HG03064 (cell line): ENCODE results near the gene TOX3.

Experiments used
- ATAC-seq: cut with Tn5 transposase; IDR thresholded peaks from one replicate; pipeline ENCODE4 v1.9.1; 2021; ENCODE audit warnings: low read depth; ENCODE audit not compliant: unreplicated experiment

TOX3 gene

DNA sequence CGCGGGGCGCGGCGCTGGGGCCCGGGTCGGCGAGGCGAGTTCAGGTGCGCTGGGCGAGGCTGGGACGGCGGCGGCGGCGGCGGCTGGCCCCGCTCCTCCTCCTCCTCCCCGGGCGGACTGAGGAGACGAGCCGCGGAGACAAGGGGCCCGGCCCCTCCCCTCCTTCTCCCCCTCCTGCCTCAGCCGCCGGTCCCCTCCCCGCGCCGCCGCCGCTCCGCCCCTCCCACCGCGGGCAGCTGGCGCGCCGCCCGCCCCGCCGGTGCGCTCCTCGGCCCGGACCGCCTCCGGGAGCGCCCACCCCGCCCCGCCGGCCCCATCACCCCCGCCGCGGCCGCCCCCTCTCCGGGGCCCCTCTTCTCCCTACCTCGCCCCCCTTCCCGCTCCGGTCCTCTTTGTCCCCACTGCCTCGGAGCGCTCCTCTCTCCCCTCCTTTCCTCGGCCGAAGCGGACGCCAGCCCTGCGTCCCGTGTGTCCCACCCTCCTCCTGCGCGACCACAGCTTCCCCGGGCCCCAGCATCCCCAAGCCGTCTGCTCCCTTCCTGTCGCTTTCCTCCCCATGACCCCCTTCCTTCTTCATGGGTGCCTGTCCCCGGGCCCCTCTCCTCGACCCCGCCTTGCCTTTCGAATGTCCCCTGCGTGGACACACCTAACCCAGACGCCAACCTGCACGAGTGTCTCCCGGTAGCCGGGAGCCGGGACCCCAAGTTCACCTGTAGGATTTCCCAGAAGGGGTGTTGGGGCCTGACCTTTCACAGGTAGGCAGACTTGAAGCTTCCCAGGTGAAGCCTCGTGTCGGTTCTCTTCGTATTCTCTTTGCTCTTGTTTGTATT is at the start of gene TOX3:
Gene TOX3, minus strand, starts transcription at position 140 of the 830 bp plus-strand sequence. CDS start 420 bp downstream, outside the sequence.
- no peak for ATAC-seq

DNA sequence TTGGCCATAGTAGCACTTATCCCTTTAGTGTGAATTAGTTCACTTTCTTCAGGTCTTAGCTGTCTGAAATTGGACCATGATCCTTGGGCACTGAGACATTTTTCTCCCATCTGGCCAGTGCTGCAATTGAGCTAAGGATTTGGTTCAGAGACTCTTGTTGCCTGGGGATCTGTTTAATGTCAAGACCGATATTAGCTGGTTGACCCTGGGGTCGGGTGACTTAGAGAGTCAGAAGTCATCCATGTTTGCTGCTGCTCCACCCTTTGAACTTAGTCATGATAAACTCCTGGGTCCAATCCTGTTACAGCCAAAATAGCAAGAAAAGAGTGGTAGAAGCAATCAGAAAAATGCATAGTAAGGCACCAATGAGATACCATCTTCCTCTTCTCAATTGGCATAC is 45.8 kb upstream of the TOX3 start:
- no peak for ATAC-seq

DNA sequence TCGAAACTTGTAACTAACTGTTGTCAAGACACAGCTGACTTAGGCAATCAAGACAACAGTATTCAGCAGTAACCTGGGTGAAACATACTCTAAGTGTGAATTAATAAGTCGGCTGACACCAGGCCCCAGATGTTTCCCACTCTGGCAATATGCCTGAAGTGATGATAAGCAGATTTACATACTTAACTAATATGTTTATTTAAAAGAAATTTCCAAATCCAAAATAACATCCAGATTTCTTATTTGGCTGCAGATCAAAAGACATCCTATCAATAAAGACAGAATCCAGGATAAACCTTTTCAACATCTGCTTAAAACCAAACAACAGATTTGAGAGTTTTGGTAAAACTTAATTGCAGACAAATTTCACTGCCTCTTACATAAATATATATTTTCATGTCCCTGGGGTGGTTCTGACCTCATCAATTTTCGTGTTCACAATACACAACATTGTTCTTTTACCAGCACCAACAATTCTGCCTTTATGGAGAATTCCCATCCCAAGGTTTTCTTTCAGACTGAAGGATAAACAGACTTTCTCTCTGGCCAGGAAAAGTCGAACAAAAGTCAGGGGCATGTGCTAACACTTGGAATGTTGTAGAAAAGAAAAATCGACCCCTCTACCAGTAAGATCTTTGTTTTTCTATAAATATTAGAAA is 45.1 kb upstream of the TOX3 start:
- no peak for ATAC-seq

DNA sequence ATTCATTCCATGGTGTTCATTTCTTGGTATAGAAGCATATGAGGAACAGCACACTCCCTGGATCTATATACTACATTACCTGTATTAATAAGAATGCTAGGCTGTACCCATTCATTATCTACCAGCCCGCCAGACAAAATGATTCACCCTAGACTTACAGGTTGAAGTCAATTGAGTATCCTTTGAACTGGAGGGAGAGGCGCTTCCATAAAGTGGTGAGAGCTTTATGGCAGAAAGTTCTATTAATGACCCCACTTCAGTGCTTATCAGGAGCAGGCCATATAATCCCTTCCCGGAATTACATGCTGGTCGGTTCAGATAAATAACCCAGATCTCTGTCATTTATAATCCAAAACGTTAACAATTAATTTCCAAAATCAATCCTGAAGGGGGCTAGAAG is 44.5 kb upstream of the TOX3 start:
- ATAC-seq: no peak

DNA sequence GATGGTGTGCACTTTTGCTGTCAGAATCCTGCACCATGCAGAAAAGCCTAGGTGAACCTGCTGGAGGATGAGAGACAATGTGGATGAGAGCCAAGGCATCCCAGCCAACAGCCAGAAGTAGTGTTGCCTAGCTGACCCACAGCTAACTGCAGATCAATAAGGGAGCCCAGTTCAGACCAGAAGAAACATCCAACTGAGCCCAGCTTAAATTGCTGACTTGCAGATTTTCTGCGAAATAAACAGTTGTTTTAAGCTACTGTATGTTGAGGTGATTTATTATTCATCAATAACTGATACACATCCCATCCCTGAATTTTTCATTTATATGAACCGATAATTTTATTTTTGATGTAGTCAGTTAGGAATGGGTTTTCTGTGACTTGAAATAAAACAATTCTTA is 39.2 kb upstream of the TOX3 start:
- ATAC-seq: no peak

DNA sequence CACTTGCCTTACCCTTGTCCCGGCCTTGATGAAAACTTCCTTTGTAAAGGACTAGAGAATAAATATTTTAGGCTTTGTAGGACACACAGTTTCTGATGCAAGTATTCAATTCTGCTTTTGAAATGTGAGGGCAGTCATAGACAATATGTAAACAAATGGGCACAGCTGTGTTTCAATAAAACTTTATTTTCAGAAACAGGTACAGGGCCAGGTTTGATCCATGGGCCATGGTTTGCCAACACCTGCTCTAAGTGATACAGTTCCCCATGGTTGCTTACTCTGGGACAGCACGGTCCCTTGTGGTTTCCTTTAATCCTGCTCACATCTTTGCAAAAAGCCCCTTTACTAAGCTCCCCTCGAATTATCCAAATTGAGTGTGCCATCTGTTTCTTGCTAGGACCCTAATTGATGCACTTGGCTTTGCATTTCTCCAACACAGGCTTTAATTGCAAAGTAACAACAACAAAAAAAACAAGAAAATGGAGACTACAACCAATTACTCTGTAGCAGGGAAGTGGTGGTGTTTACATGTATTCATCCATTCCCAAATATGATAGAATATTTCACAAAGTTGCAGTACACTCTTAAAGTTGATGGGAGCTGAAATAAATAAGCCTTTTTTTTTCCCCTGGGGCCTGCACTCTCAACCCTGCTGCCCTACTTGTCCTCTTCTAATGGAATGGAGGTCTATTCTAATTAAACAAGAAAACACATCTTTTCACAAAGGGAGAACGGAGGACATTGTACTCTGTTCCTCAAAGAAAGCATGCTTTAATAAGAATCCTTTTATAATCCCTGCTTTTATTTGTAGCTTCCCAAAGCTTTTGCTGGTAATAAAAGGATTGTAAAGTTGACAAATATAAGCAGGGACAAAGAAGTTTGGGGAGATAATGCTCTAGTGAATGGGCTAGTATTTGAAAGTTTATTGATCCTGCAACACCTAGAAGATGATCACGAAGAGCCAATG is 37.7 kb upstream of the TOX3 start:
- no peak for ATAC-seq

DNA sequence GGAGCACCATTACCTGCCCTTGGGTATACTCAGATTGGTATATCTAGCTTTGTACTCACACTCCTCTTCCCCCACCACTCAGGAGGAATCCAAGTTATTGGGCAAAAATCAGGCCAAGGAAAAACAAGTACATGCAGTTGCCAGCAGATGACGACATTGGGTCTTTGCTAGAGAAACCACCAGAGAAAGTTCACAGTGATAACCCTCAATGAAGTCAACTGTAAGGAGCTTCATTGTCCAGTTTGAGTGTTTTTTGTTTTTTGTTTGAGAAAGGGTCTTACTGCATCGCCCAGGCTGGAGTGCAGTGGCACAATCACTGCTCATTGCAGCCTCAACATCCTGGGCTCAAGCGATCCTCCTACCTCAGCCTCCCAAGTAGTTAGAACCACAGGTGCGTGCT is 34.6 kb upstream of the TOX3 start:
- no peak for ATAC-seq

DNA sequence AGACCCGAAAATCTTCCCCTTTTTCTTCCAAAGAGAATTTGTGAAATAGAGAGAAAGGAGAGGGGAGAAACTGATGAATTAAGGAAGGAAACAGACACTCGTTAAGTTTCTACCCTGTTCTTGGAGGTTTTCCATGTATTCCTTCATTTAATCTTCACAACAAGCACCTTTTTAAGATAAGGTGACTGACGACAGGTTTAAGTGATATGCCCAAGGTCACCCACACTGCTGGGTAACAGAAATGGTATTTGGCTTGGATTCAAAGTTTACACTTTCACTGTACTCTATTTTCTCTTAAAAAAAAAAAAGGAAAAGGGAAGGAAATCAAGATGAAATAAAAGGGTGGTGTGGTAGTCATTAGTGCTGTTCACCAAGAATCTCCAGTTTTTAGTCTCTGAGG is 33.5 kb upstream of the TOX3 start:
- ATAC-seq: no peak

DNA sequence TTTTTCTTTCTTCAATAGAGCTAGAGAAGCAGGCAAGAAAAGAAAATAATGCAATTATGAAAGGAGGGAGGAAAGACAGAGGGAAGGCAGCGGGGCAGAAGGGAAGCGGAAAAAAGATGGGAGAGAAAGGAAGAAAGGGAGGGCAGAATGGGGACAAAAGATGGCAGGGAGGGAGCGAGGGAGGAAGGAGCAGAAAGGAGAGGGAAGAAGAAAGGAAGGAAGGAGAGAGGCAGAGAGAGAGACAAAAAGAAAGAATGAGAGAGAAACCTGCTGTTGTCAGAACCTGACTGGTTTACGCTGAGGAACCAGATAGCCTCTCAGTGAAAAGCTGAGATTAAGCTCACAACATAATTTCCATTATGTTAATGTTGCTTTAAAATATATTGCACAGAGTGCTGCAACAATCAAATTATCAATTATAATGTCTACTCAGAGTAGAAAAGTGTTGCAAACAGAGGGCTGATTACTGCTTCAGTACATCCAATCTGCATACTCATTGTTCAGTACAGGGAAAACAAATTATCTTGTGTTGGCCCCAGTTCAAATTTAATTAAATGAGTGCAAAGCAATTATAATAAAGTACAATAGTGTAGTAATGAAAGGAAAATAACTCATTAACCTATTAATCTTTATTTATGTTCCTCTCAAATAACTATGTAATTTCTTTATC is 32.0 kb upstream of the TOX3 start:
- no peak for ATAC-seq

DNA sequence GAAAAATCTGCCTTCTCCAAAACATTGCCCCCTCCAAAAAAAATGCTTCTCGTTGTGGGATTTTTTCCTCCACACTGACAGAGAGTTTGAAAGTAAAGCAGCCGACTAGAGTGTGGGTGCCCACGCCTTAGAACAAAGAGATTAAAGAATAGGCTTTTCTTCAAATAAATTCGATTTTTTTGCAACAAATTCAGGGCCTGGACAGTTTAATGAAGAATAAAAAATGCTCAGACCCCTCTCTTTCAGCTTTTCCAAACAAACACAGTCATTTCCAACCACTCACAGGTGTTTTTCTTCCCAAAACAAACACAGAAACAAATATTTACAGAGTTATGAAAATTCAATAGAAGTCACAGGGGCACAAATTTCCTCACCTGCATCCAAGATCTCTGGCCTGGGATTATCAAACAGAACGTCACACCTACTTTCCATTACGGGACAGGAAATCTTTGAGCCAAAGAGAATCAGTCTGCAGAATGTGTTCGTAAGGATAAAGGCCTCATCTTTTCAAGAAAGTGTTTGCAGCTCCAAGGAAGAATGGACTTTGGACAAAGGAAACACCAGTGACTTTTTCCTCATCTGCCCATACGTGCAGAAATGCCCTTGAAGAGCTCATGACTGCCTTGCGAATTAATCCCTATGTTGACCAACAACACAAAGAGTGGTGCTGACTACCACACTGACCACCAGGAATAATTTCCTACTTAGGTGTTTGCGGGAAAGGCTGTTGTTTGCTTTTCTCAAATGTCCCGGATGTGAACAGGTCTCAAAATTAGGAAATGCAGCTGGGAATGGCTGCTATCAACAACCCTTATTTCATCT is 31.3 kb upstream of the TOX3 start:
- ATAC-seq: no peak

DNA sequence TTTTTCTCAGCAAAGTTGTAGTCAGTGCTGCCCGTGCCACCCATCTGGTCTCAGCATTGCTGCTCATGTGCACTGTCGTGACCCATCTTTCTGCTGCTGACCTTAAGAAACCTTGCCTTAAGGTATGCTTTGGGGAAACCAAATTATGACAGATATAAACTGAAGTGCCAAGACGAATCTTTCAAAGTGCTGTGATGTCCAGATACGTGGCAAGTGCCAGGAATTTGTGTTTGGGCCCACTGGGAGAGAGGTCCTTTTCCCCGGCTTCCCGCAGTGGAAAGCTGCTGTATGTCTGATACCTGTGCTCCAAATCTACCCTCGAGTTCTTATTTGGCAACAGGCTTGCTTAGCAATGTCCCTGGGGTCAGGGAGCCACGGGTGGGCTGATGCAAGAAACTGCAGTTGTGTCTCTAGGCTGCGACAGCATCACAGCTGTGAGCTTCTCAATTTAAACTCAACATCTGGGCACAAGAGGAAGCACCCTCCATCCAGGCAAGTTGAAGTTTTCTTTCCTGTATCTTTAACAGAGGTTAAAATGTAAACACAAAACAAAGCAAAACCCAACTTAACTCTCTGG is 30.3 kb upstream of the TOX3 start:
- ATAC-seq: no peak

DNA sequence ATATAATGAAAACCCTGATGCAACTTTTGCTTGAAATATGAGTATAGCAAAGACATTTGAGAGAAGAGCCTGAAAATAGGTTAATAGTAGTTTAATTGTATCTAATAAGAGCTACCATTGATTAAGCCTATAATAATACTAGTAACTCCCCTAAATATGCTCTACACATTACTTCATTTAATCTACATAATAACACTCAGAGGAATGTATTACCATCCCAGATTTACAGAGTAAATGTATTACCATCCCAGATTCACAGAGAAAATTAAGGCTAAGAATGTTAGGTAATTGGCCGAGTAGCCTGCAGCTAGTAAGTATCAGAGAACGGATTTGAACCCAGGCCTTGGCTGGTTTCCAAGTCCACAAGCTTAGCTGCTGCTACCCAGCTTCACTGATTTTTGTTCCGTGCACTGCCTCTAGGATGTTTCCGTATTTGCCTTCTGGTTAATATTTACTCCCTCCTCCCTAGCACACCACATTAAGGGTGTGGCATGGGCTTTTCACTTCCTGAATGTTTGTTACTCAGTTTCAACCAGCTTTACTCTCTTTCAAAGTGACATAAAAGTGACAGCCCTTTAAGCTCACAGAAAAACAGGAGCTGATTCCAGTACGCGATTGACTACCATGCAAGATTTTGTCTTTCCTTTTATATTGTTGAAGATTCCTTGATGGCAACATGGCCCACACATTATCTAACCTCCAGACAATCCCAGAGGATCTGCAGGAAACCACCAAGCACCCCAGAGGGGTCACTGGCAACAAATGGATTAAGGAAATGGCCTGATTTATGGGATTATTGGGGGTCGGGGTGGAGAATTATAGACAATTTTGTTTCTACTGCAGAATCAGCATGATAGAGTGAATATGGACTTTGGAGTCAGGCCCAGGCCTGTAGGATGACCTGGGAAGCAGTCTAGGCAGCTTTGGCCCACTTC is 26.7 kb upstream of the TOX3 start:
- no peak for ATAC-seq

DNA sequence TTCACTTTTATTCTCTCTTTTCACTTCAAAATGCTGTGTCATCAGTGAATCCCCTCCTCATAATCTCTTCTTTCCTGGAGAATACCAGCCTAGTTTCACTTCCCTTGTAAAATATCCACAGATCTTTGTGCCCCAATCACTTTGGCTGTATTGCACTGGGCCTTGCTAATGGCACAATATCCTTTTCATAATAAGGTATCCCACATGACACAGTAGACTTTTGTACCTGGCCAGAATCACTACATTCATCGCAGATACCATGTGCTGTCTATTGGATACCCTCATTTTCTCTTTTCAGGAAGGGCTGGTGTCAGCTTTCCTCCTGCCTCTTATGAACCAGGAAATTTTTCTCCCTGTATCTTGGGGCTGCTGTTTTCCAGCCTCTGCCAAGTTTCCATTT is 25.7 kb upstream of the TOX3 start:
- ATAC-seq: no peak

DNA sequence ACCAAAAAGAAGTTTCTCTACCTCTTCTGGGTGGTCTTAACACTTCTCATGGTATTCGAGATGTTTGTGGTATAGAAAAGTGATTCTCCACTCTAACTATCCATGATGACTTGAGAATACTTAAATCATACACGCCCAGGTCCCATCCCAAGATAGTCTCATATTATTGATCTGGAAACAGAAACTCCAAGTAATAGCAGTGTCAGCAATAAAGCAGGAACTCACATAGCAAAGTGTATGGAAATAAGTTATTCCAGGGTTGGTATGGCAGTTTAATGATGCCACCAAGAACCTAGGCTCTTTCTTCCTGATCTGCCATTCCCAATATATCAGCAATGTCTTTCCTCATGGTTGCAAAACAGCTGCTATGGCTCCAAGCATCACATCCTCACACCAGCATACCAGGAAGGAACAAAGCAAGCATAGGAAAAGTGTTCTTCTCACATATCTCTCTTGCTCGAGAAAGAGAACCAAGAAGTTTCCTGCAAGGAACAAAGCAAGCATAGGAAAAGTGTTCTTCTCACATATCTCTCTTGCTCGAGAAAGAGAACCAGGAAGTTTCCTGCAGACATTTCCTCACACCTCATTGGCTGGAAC is 23.6 kb upstream of the TOX3 start:
- ATAC-seq: no peak

DNA sequence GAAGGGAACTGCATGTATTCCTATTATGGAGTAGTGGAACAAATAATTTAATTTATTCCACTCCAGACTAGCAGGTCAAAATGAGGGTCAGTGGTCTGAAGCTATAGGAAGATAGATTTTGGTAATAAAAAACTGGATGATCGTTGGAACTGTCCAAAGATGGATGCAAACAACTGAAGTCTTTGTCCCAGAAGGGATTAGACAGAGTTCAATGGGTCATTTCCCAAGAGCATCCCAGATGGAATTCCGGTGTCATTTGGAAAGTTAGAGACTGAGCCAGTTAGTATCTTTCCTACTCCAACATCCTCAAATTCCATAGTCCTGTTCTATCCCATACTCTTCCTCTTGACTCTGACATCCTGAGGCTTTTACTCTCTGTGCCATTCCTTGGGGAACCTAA is 22.8 kb upstream of the TOX3 start:
- ATAC-seq: no peak

DNA sequence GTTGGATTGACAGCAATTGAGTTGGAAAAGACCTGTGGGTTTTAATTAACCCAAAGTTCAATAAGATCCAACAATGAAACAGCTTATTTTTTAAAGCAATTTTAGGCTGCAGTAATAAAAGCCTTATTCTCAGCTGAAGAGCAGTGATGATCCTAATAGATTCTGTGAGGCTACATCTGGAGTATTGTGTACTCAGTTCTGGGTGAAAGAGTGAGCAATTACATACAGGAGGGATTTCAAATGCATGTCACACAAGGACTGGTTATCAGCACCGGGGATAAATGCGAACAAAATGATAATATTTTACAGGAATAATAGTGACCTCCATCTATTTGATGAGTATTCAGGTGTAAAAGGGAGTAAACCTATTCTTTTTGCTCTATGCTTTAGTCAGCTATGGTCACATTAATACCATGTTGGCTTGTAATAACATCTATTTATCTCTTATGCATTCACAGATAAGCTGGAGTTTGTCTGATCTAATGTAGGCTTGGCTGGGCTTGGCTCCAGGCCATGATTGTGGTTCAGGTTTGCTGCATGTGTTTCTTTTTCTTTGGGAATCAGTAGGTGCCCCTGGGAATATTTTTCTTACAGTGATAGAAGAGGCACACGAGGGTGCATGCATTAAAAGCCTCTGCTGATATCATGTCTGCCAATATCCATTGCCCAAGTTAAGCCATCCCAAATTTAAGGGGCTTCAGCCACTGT is 22.2 kb upstream of the TOX3 start:
- no peak for ATAC-seq

DNA sequence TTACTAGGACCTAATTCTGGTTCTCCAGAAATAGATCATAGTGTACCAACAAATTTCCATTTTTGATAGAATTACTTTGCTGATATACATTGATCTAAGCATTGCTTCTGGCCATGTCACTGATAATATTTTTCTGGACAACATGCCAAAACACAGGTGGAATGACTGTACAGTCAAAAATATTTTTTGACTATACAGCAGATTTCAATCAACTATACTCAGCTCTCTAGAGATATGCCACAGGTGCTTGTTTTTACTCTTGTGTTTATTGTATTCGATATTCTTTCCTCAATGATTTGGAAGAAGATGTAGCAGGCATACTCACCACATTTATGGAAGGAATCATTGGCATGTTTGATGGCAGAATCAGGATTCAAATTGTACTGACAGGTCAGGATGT is 21.6 kb upstream of the TOX3 start:
- ATAC-seq: no peak
